NT2/D1 (cell line): ENCODE data around the gene FMN1.

Experiments
- SUZ12 ChIP-seq: IDR thresholded peaks from 2 replicates; pipeline ENCODE4 v1.6.1; 2011; ENCODE audit not compliant: insufficient read length, insufficient read depth; ENCODE audit errors: extremely low read depth
- YY1 ChIP-seq: IDR thresholded peaks from 2 replicates; pipeline ENCODE4 v1.6.1; 2011; ENCODE audit not compliant: insufficient read length, insufficient read depth
- ZNF274 ChIP-seq: IDR thresholded peaks from 2 replicates; pipeline ENCODE4 v1.6.1; 2011; ENCODE audit warnings: mild to moderate bottlenecking, low read depth, low read length

- TF ChIP-seq YY1 (no peak), ZNF274 (no peak), SUZ12 (no peak)
Measured at GRCh38 chr15:33098094-33099058, 96.1 kb downstream of the FMN1 start.
